ENCODE results near the gene CCDC196.

GRCh38 chr14:66471584-66471983 is 14.6 kb upstream of the CCDC196 start:
- TF ChIP-seq, protein P1, sequence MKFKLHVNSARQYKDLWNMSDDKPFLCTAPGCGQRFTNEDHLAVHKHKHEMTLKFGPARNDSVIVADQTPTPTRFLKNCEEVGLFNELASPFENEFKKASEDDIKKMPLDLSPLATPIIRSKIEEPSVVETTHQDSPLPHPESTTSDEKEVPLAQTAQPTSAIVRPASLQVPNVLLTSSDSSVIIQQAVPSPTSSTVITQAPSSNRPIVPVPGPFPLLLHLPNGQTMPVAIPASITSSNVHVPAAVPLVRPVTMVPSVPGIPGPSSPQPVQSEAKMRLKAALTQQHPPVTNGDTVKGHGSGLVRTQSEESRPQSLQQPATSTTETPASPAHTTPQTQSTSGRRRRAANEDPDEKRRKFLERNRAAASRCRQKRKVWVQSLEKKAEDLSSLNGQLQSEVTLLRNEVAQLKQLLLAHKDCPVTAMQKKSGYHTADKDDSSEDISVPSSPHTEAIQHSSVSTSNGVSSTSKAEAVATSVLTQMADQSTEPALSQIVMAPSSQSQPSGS (IDR thresholded peaks at IDR 0.05; ENCODE audit: low read length), result no peak
- TF ChIP-seq SRF (IDR thresholded peaks at IDR 0.05; ENCODE audit: low read depth in 2 of 2, low read length in 2 of 2) (no peak), POLR2AphosphoS5 (IDR thresholded peaks at IDR 0.05; ENCODE audit: low read length) (no peak), ATF7 (IDR thresholded peaks at IDR 0.05; ENCODE audit: low read depth) (no peak)
